RKO (cell line): ENCODE measurements around the gene KCNMA1.
"Not testable (repeated sequence)": the region's sequence is repeated elsewhere in the genome, so short reads cannot be mapped to it uniquely, and the experiment has no call there.

Source experiments
- DNase-seq: peaks from one replicate; pipeline ENCODE4 v3.0.0-alpha.2; 2016; ENCODE audit warnings: low spot score

KCNMA1 gene

DNA sequence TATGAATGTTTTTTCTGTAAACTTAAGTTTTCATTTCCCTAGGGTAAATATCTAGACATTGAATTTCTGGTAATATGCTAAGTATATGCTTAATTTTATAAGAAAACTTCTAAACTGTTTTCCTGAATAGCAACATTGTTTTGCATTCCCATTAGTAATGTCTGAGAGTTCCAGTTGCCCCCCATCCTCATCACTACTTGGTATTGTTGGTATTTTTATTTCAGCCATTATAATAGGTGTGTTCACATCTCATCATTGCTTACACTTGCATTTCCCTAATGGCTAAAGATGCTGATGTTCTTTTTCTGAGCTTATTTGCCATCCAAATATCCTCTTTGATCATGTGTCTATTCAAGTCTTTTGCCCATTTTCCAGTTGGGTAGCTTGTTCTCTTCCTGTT, 269.6 kb downstream of the KCNMA1 start:
- DNase-seq = no peak

DNA sequence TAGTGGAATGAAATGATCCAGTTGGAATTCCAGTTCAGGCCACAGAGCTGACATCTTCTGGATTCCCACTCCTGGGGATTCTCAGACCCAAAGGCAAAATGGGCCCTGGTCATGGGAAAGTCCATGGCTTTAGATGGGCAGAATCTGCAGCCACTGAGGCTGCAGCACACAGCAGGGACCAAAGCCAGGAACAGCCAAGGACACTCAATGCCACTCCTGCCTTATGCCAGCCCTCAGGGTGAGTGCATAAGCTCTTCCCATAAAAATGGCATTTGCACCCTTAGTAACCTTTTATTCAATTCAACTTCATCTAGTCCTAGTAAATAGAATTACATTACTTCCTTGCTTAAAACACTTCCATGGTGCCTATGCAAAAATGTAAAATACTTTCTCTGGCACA, 274.4 kb downstream of the KCNMA1 start:
- DNase-seq = no peak

GRCh38 chr10:77361831-77362230, 275.8 kb downstream of the KCNMA1 start:
- no peak for DNase-seq

DNA sequence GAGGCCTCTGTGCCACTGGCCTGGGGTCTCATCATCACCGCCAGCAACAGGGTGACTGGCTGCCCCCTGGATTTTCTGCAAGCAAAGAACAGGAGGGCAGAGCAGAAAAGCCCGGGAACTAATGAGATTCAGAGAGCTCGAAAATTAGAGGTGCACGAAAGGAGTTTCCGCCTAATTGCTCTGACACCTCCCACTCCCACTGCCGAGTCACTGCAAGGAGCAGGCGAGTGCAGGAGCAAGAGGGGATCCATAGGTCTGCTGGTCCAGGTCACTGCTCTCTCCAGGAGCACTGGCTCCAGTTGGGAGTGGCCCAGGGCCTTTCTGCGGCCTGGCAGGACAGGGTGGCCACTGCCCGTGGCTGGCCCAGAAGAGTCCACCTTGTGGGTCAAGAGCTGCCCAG, 276.2 kb downstream of the KCNMA1 start:
- no peak for DNase-seq

DNA sequence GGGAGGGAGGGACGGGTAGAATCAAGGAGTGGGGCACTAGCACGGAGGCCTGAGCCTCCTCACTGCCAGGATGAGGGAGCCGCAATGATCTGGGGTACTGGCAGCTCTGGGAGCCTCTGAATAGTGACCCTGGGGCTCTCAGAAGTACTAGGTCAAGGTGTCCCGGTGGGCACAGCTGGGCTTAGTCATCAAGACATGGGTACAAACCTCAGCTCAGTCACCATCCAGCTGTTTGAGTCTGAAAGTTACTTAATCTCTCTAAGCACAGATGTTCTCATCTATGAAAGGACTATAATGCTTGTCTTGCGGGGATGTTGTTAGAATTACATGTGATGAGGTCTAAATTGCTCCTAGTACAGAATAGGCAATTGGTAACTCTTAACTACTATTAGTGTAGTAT, 276.8 kb downstream of the KCNMA1 start:
- DNase-seq = no peak

- DNase-seq = no peak
These were observed 277.6 kb downstream of the KCNMA1 start for GRCh38 chr10:77359950-77360520.

DNA sequence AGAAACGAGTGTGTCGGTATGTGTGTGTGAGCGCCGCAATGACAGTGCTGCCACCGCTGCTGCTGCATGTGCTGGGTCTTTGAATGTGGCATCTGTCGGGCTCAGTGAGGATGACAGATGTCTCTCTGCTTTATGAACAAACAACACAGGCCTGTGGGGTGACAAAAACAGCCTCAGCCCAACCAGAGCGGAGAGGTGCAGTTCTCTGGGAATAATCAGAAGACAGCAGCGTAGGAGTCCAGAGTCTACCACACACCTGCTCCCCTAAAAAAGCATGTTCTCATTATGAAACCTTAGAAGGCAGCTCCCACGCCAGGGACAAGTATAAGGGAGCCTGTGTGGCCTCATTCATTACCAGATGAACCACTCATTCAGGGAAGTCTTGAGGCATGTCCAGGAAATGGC, 278.3 kb downstream of the KCNMA1 start:
- no peak for DNase-seq

DNA sequence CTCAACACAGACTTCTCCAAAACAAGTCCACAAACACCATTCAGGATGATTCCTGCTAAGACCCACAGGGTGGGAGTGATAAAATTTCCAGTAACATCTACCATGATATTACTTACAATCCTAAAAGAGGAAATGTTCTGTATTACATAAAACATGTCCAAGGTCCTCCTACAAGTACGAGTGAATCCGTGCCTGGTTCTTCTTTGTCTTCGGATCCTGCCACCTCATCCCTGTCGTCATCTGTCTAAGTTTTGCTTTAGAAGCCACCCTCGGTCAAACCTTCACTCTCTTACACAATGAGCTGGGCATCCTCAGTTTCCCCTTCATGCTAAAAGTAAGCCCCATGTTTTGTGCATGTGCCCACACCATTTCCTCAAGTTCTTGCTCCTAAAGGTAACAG, 279.0 kb downstream of the KCNMA1 start:
- DNase-seq = no peak

GRCh38 chr10:77357611-77358310, 279.8 kb downstream of the KCNMA1 start:
- no peak for DNase-seq

DNA sequence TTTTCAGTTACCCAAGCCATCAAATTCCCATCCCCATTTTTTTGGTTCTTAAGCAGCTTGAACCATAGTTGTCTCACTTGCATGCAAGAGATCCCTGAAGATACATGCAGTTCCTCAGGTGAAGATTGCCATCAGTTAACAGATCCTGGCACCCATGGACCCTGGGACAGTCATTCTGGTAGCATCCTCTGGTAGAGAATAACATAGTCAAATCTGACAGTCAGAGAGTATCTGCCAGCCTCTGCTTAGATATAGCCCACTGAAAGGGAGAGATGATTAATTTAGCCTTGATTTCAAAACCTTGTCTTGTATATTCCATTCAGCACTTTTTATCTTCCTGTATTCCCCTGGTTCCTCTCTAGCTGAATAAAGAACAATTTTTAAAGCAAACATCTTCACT, 280.4 kb downstream of the KCNMA1 start:
- no peak for DNase-seq

DNA sequence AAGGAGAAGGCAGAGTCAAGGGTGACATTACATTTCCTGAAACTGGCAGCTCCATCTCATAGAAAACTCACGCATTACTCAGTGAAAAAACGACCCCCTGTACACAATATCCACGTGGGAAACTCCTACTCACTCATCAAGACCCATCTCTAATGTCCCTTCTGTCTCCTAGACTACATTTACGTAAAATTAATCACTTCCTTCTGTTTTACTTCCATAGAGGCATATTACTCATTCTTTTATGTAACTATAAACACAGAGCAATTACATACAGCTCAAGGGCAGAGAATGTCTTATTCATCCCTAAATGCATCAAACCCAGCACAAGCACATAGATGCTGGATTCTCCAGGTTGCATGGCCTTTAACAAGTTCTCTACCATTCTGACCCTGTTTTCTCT, 281.8 kb downstream of the KCNMA1 start:
- DNase-seq = peak; percentile 82

DNA sequence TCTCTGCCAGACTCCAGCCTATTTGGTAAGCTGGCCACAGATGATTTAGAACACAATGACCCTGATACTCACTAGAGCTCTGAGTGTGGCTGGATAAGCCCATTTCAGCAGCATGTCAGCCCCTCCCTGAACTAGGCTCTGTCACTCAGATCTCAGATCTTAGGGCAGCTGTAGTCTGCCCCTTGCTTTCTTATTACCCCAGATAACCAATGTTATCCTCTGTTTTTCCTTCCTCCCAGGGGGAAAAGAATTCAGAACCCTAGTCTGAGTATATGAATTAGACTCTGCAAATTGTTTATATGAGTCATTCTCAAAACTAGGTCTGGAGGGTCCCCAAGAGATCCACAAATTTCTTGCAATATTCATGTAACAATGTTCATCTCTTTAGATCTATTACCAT, 286.2 kb downstream of the KCNMA1 start:
- DNase-seq = no peak

- DNase-seq = peak; percentile 91
These were observed 286.9 kb downstream of the KCNMA1 start for GRCh38 chr10:77350711-77351119.

- no peak for DNase-seq
These were observed 287.5 kb downstream of the KCNMA1 start for GRCh38 chr10:77350134-77350533.

DNA sequence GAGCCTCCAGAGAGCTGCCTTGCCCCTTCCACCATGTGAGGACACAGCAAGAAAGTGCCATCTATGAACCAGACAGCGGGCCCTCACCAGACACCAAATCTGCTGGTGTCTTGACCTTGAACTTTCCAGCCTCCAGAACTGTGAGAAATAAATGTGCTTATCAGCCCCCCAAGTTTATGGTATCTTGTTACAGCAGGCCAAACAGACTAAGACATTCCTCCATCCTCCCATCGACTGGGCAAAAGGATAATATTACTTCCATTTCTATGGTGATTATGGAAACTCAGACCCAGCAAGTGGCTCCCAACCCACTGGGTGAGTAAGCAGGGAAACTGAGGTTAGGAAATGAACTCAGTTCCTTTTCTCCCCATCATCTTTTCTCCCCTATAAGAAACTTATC, 288.4 kb downstream of the KCNMA1 start:
- no peak for DNase-seq

DNA sequence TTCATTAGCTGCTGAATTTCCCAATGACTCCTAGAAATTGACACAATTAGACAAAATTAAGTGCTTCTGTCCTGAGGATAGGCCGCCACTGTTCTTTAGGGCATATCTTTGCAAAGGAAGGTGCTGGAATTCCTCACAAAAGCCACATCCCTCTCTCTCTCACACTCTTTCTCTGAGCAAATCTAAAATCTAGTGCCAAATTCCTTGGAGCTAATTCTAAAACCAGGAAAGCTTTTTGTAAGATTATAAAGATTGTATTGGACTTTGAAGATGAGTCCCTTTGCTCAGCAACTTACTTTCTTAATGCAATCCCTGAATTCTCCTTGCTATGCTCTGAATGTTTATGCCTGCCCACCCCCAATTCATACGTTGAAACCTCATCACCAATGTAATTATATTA, 288.9 kb downstream of the KCNMA1 start:
- no peak for DNase-seq

GRCh38 chr10:77348082-77348481, 289.5 kb downstream of the KCNMA1 start:
- no peak for DNase-seq

DNA sequence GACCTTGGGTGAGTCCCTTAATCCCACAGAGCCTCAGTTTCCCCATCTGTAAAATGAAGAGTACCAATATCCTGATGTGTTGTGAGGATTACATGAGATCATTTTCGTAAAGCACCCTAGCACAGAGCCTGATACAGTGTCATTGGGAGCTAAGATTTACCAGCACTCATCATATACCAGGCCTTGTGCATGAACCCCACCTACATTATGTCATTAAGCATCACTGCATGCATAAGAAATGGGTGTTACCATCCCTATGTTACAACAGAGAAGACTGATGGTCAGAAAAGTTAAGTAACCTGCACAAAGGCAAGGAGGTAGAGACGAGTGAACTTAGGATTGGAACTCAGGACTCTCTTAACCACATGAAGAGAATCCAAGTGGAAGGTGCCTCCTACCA, 290.6 kb downstream of the KCNMA1 start:
- DNase-seq = no peak

DNA sequence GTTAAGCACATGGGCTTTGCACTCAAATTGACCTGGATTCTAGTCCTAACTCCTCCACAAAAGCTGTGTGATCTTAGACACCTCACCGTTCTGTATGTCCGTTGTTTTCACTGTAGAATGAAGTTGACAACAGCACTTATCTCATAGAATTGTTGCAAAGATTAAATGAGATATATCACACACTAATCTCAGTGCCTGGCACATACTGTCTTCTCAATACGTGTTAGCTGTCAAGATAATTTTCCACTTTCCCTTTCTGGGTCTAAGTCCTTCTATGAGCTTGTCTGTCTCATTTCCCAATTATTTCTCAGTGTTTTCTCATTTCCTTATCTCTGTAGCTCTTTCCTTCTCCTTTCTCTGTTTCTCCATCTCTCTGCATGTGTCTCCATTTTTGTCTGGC, 296.6 kb downstream of the KCNMA1 start:
- DNase-seq = no peak

GRCh38 chr10:77339872-77340271, 297.7 kb downstream of the KCNMA1 start:
- DNase-seq = not testable (repeated sequence)

- no peak for DNase-seq
These were observed 298.4 kb downstream of the KCNMA1 start for GRCh38 chr10:77339166-77339565.

DNA sequence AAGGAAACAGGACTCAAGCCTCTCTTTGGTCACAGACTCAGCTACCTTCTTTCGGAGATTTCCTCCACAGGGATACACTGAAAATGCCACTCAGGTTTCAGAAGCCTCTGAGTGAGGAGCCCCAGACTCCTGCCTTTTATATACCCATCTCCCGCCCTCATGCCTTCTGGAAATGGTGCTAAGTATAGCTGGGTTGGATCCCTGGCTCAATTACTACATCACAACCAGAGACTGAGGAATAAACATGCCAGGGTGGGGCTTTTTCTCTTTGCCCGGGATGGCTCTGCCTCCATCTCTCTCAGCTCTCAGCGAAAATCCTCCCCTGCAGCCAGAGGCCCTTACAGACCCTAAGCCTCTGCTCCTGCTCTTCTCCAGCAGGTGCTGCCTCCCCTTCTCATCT, 299.5 kb downstream of the KCNMA1 start:
- no peak for DNase-seq

DNA sequence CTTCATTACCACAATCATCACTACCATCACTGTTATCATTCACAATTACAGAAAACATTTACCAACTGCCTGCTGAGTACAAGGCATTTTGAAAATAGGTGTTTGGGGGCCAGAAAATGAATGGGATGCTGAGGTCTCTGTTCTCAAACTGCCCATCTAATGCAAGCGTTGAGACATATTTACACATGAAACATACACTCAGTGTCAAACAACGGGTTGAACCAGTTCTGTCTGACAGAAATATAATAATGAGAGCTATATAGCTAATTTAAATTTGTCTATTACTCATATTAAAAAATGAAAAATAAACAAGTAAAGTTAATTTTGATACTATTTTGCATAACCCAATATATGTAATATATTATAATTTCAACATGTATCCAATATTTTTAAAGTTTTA, 303.1 kb downstream of the KCNMA1 start:
- no peak for DNase-seq

GRCh38 chr10:77333610-77334340, 303.8 kb downstream of the KCNMA1 start:
- no peak for DNase-seq
